Bronchial epithelial cell (primary cell): Measurements from ENCODE around the gene TMEM80. TPM values are rescaled to one million over a fixed set of nuclear protein-coding genes. Genes with fewer than 3 reads are reported as not detected.
A peak's percentile ranks its signal among the peaks of the same experiment; 100 is the strongest.
"Not testable (repeated sequence)": the region's sequence is repeated elsewhere in the genome, so short reads cannot be mapped to it uniquely, and the experiment has no call there.

Source experiments
- DNase-seq: peaks from one replicate; pipeline ENCODE4 v3.0.0-alpha.2; 2010; ENCODE audit warnings: low read depth
- FAIRE-seq: peaks from 2 replicates; lab custom pipeline; 2011; peaks lifted over from hg19 to GRCh38; lab: Jason Lieb, UNC
- H3K27me3 ChIP-seq: 2 replicates; pipeline ENCODE4 v1.5.1; 2011; ENCODE audit warnings: low read length; ENCODE audit not compliant: control insufficient read depth, insufficient read depth
- H3K36me3 ChIP-seq: 2 replicates; pipeline ENCODE4 v1.5.1; 2011; ENCODE audit warnings: low read length; ENCODE audit not compliant: control insufficient read depth, insufficient read depth
- H3K4me3 ChIP-seq: 2 replicates; pipeline ENCODE4 v1.5.1; 2011; ENCODE audit warnings: mild to moderate bottlenecking, low read depth, low read length, control low read depth
- CTCF ChIP-seq: IDR thresholded peaks from 2 replicates; pipeline ENCODE4 v1.5.1; 2011; ENCODE audit warnings: mild to moderate bottlenecking, moderate library complexity, low read length, control low read depth, inconsistent platforms; ENCODE audit not compliant: insufficient read depth, severe bottlenecking
- total RNA-seq: library from RNA; depleted of rRNA; stranded (reverse); fragments of >200 nt; gene quantifications from 2 replicates; pipeline ENCODE4 v1.2.1, GENCODE V29; 2014

The TMEM80 gene
- total RNA-seq, 1 donor from 2014 or later, result 9.0 TPM

DNA sequence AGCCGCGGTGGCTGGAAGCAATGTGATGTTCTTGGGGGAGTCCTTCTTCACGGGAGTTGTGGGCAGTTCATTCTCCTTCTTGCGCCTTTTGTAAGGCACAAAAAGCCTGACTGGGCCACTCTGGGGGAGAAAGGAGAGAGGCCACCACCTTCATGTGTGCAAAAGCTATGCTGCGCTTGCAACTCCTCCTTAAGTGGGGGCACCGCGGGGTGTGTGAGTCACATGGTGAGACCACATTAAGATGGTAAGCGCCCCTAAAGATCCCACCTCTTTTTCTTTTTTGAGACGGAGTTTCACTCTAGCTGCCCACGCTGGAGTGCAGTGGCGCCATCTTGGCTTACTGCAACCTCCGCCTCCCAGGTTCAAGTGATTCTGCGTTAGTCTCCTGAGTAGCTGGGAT lies 14.6 kb upstream of the TMEM80 start:
- FAIRE-seq, result no peak
- Histone ChIP-seq H3K36me3 (peaks cover 16% of the 10 kb centered on the region), H3K27me3 (no peaks in the 10 kb centered on the region), H3K4me3 (no peak overlapping the region)
- TF ChIP-seq CTCF, result no peak
- DNase-seq, result no peak

DNA sequence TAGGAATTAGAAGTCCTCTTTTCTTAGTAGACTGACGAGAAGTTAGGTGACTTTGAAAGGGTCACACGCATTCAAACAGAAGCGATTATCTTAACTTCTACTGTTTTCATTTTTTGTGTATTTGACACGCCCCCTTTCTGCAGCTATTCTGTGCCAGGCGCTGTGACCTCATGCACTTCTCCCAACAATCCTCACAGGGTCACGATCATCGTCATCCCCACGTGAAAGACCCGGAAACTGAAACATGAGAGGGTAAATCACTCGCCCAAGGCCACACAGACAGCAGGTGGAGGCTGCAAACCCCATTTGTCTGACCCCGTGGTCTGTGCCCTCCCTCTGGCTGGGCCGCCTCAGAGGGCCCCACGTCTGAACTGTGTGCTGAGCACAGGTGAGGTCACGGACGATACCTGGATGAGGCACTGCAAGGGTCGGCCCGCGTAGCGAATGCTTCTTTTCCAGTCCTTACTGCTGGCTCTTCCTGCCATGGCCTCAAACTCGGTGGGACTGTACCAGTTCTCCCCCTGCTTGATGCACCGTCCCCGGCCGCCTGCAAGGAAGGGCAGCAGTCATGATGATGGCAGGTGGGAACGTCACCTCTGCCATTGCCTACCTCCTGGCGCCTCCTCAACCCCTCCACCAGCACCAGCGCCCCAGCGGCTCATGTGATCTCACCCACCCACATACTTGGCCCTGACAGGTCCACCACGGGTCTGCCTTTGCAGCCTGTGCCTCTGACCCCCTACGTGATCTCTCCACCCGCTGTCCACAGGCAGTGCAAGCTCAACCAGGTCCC lies 9.0 kb upstream of the TMEM80 start:
- no peak for DNase-seq
- FAIRE-seq, result no peak
- H3K4me3 ChIP-seq, result no peak overlapping the region
- no peaks in the 10 kb centered on the region for H3K27me3 ChIP-seq
- peaks cover 27% of the 10 kb centered on the region for H3K36me3 ChIP-seq
- no peak for TF ChIP-seq CTCF

GRCh38 chr11:687751-688150 lies 7.9 kb upstream of the TMEM80 start:
- Histone ChIP-seq H3K4me3 (no peak overlapping the region), H3K36me3 (peaks cover 25% of the 10 kb centered on the region), H3K27me3 (no peaks in the 10 kb centered on the region)
- no peak for FAIRE-seq
- no peak for DNase-seq
- no peak for TF ChIP-seq CTCF

- DNase-seq (no peak), FAIRE-seq (no peak)
- no peak for TF ChIP-seq CTCF
- no peaks in the 10 kb centered on the region for H3K27me3 ChIP-seq
- no peak overlapping the region for H3K4me3 ChIP-seq
- peaks cover 24% of the 10 kb centered on the region for H3K36me3 ChIP-seq
Measured at GRCh38 chr11:688681-689080, 6.9 kb upstream of the TMEM80 start.

GRCh38 chr11:689625-690024 lies 6.0 kb upstream of the TMEM80 start:
- Histone ChIP-seq H3K36me3 (peaks cover 22% of the 10 kb centered on the region), H3K4me3 (no peak overlapping the region), H3K27me3 (no peaks in the 10 kb centered on the region)
- TF ChIP-seq CTCF, result no peak
- DNase-seq (peak; percentile 37), FAIRE-seq (peak; percentile 55)

DNA sequence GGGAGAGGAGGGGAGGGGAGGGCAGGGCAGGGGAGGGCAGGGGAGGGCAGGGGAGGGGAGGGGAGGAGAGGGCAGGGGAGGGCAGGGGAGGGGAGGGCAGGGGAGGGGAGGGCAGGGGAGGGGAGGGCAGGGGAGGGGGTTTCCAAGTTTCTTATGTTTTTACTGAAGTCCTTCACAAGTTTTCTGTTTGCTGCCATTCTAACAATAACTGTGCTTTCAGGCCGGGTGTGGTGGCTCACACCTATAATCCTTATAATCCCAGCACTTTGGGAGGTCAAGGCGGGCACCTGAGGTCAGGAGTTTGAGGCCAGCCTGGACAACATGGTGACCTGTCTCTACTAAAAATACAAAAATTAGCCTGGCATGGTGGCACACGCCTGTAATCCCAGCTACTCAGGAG lies 5.4 kb upstream of the TMEM80 start:
- FAIRE-seq, H3K4me3 ChIP-seq, H3K27me3 ChIP-seq, DNase-seq: not testable (repeated sequence)
- peaks cover 20% of the 10 kb centered on the region for H3K36me3 ChIP-seq
